Liver (tissue), 3 donors: Measurements from ENCODE around the gene TIFAB.

Source experiments
- ATF3 ChIP-seq: IDR thresholded peaks from 2 replicates; pipeline ENCODE4 v1.6.1; 2016; ENCODE audit warnings: antibody characterized with exemption
- CTCF ChIP-seq: fragments of 150-350 bp; IDR thresholded peaks from 2 replicates; pipeline ENCODE4 v1.5.1; 2017; ENCODE audit warnings: improper control_type of control experiment, low read depth, low read length; ENCODE audit not compliant: missing input control
- FOXA2 ChIP-seq: IDR thresholded peaks from 2 replicates; pipeline ENCODE4 v1.6.1; 2016; ENCODE audit warnings: antibody characterized with exemption
- GABPA ChIP-seq, 2 donors: IDR thresholded peaks in 1 of 2; conservative IDR thresholded peaks in 1 of 2; 2 replicates each; pipeline ENCODE4 v1.6.1; 2016; ENCODE audit warnings: antibody characterized with exemption in 2 of 2, mild to moderate bottlenecking in 1 of 2, moderate library complexity in 1 of 2
- JUND ChIP-seq, 2 donors: IDR thresholded peaks; 2 replicates each; pipeline ENCODE4 v1.6.1; 2016; ENCODE audit warnings: antibody characterized with exemption in 2 of 2
- MAX ChIP-seq: IDR thresholded peaks from 2 replicates; pipeline ENCODE4 v1.6.1; 2016; ENCODE audit warnings: antibody characterized with exemption
- RAD21 ChIP-seq, 2 donors: IDR thresholded peaks; 2 replicates each; pipeline ENCODE4 v1.6.1; 2016; ENCODE audit warnings: antibody characterized with exemption in 2 of 2, mild to moderate bottlenecking in 2 of 2
- REST ChIP-seq: IDR thresholded peaks from 2 replicates; pipeline ENCODE4 v1.6.1; 2016; ENCODE audit warnings: antibody characterized with exemption, mild to moderate bottlenecking
- SP1 ChIP-seq: IDR thresholded peaks from 2 replicates; pipeline ENCODE4 v1.6.1; 2018; ENCODE audit warnings: antibody characterized with exemption, mild to moderate bottlenecking
- TAF1 ChIP-seq: conservative IDR thresholded peaks from 2 replicates; pipeline ENCODE4 v1.6.1; 2016; ENCODE audit warnings: antibody characterized with exemption, mild to moderate bottlenecking
- donor health status: healthy.
- donor health status: healthy.

- TF ChIP-seq CTCF: no peak
- no peak for TF ChIP-seq TAF1
- no peak for TF ChIP-seq ATF3
- TF ChIP-seq MAX: no peak
- no peak for TF ChIP-seq JUND (IDR thresholded peaks at IDR 0.05)
- TF ChIP-seq REST: no peak
- no peak for TF ChIP-seq RAD21 (IDR thresholded peaks at IDR 0.05)
- TF ChIP-seq GABPA (IDR thresholded peaks at IDR 0.05 in 1 of 2, conservative IDR thresholded peaks at IDR 0.05 in 1 of 2): no peak
- TF ChIP-seq SP1: no peak
- no peak for TF ChIP-seq FOXA2
Measured at GRCh38 chr5:135455876-135456237, 3.7 kb upstream of the TIFAB start.
